Activated T-cell treated with anti-CD3 and anti-CD28 coated beads, Interleukin-2, amount 50 U/mL, for 72 hours (primary cell): ENCODE results near the gene CARD10. TPM values are rescaled to one million over a fixed set of nuclear protein-coding genes. Genes with fewer than 3 reads are reported as not detected.
"Not testable (repeated sequence)": the region's sequence is repeated elsewhere in the genome, so short reads cannot be mapped to it uniquely, and the experiment has no call there.

Experiments used
- ATAC-seq, 2 donors: fragments of 150-1000 bp; cut with Tn5 transposase; replicated peaks in 1 of 2; 2 replicates each; pipeline ENCODE4 v1.10.0; 2021; ENCODE audit warnings: moderate library complexity in 2 of 2, mild to moderate bottlenecking in 1 of 2
- DNase-seq, 2 donors: peaks; one replicate each; pipeline ENCODE4 v3.0.0; 2021 to 2022; ENCODE audit warnings: mixed read lengths in 1 of 2
- H3K27ac Mint-ChIP-seq: one replicate; pipeline ENCODE4 v1.8.0; 2022; ENCODE audit warnings: mild to moderate bottlenecking, moderate library complexity, mixed read lengths
- H3K27me3 Mint-ChIP-seq: one replicate; pipeline ENCODE4 v1.8.0; 2022; ENCODE audit warnings: low read depth, mixed read lengths
- H3K36me3 Mint-ChIP-seq, 2 donors: one replicate each; pipeline ENCODE4 v1.8.0; 2022; ENCODE audit warnings: mixed read lengths in 2 of 2, mild to moderate bottlenecking in 1 of 2; ENCODE audit not compliant: insufficient read depth in 2 of 2
- H3K4me1 Mint-ChIP-seq: one replicate; pipeline ENCODE4 v1.8.0; 2022; ENCODE audit warnings: low read depth, mixed read lengths
- H3K4me3 Mint-ChIP-seq, 2 donors: one replicate each; pipeline ENCODE4 v1.8.0; 2022; ENCODE audit warnings: mild to moderate bottlenecking in 2 of 2, mixed read lengths in 2 of 2, moderate library complexity in 2 of 2
- H3K9me3 Mint-ChIP-seq, 2 donors: one replicate each; pipeline ENCODE4 v1.8.0; 2022; ENCODE audit warnings: mixed read lengths in 2 of 2
- total RNA-seq, 2 donors: library from RNA; stranded (reverse); gene quantifications; one replicate each; pipeline ENCODE4 v1.2.3, GENCODE V29; 2022

CARD10 gene
- total RNA-seq, 2 donors from 2014 or later: 0.25 TPM; not detected in 1

GRCh38 chr22:37476389-37477329, 42.6 kb downstream of the CARD10 start:
- no peak for DNase-seq
- peaks cover 2 to 12% of the 10 kb centered on the region in 2 donors for H3K36me3 Mint-ChIP-seq
- peak overlapping the region; percentile 50 for H3K27ac Mint-ChIP-seq
- ATAC-seq: no peak
- H3K4me3 Mint-ChIP-seq: no peak overlapping the region
- no peaks in the 10 kb centered on the region for H3K27me3 Mint-ChIP-seq
- no peaks in the 10 kb centered on the region for H3K9me3 Mint-ChIP-seq
- H3K4me1 Mint-ChIP-seq: peaks cover 8% of the 10 kb centered on the region

GRCh38 chr22:37474447-37475090, 44.6 kb downstream of the CARD10 start:
- DNase-seq (no peak), ATAC-seq (no peak)
- H3K9me3 Mint-ChIP-seq: no peaks in the 10 kb centered on the region
- no peak overlapping the region for H3K4me3 Mint-ChIP-seq
- no peaks in the 10 kb centered on the region for H3K27me3 Mint-ChIP-seq
- H3K4me1 Mint-ChIP-seq: no peaks in the 10 kb centered on the region
- peaks cover 3 to 13% of the 10 kb centered on the region in 2 donors for H3K36me3 Mint-ChIP-seq
- no peak overlapping the region for H3K27ac Mint-ChIP-seq

- H3K4me1 Mint-ChIP-seq: no peaks in the 10 kb centered on the region
- no peaks in the 10 kb centered on the region for H3K27me3 Mint-ChIP-seq
- DNase-seq (no peak), ATAC-seq (no peak)
- H3K4me3 Mint-ChIP-seq: no peak overlapping the region
- no peak overlapping the region for H3K27ac Mint-ChIP-seq
- no peaks in the 10 kb centered on the region for H3K9me3 Mint-ChIP-seq
- H3K36me3 Mint-ChIP-seq: peaks cover 3 to 16% of the 10 kb centered on the region in 2 donors
These were observed 45.7 kb downstream of the CARD10 start for GRCh38 chr22:37473437-37473946.

- ATAC-seq: peak in 1 of 2 donors; percentile 49
- peaks cover 3 to 14% of the 10 kb centered on the region in 2 donors for H3K36me3 Mint-ChIP-seq
These were observed 46.7 kb downstream of the CARD10 start for GRCh38 chr22:37472418-37473006.

GRCh38 chr22:37471727-37472417, 47.3 kb downstream of the CARD10 start:
- Mint-ChIP-seq H3K4me3 (no peak overlapping the region), H3K27ac (no peak overlapping the region), H3K27me3 (no peaks in the 10 kb centered on the region), H3K36me3 (peaks cover 3 to 14% of the 10 kb centered on the region in 2 donors), H3K4me1 (peaks cover 3% of the 10 kb centered on the region), H3K9me3 (no peaks in the 10 kb centered on the region)
- DNase-seq (no peak), ATAC-seq (peak in 1 of 2 donors; percentile 9)

More at GRCh38 chr22:37472418-37473006, 46.7 kb downstream of the CARD10 start:
- Mint-ChIP-seq H3K27me3 (no peaks in the 10 kb centered on the region), H3K9me3 (no peaks in the 10 kb centered on the region), H3K4me3 (no peak overlapping the region), H3K4me1 (peaks cover 3% of the 10 kb centered on the region), H3K27ac (no peak overlapping the region)
- DNase-seq: peak; percentile 40 to 52

- H3K4me3 Mint-ChIP-seq: no peak overlapping the region
- H3K36me3 Mint-ChIP-seq: peaks cover 6 to 20% of the 10 kb centered on the region in 2 donors
- H3K27ac Mint-ChIP-seq: no peak overlapping the region
- ATAC-seq: no peak
- H3K4me1 Mint-ChIP-seq: peaks cover 3% of the 10 kb centered on the region
- no peaks in the 10 kb centered on the region for H3K27me3 Mint-ChIP-seq
- no peak for DNase-seq
- H3K9me3 Mint-ChIP-seq: no peaks in the 10 kb centered on the region
These were observed 49.1 kb downstream of the CARD10 start for GRCh38 chr22:37470087-37470445.

GRCh38 chr22:37469416-37470086, 49.7 kb downstream of the CARD10 start:
- DNase-seq (no peak), ATAC-seq (no peak)
- Mint-ChIP-seq H3K27ac (no peak overlapping the region), H3K9me3 (no peaks in the 10 kb centered on the region), H3K27me3 (no peaks in the 10 kb centered on the region), H3K36me3 (peaks cover 6 to 20% of the 10 kb centered on the region in 2 donors), H3K4me3 (no peak overlapping the region), H3K4me1 (peaks cover 3% of the 10 kb centered on the region)

GRCh38 chr22:37468201-37468695, 51.0 kb downstream of the CARD10 start:
- not testable (repeated sequence) for ATAC-seq, H3K9me3 Mint-ChIP-seq, H3K4me1 Mint-ChIP-seq, H3K27me3 Mint-ChIP-seq, H3K4me3 Mint-ChIP-seq, DNase-seq, H3K27ac Mint-ChIP-seq
- H3K36me3 Mint-ChIP-seq: peaks cover 6 to 20% of the 10 kb centered on the region in 2 donors

GRCh38 chr22:37467391-37467955, 51.7 kb downstream of the CARD10 start:
- peaks cover 3% of the 10 kb centered on the region for H3K4me1 Mint-ChIP-seq
- H3K36me3 Mint-ChIP-seq: peaks cover 6 to 17% of the 10 kb centered on the region in 2 donors
- no peak overlapping the region for H3K27ac Mint-ChIP-seq
- ATAC-seq (no peak), DNase-seq (no peak)
- H3K4me3 Mint-ChIP-seq: no peak overlapping the region
- no peaks in the 10 kb centered on the region for H3K27me3 Mint-ChIP-seq
- no peaks in the 10 kb centered on the region for H3K9me3 Mint-ChIP-seq

GRCh38 chr22:37464181-37464580, 55.0 kb downstream of the CARD10 start:
- Mint-ChIP-seq H3K27me3 (no peaks in the 10 kb centered on the region), H3K4me3 (no peak overlapping the region), H3K27ac (no peak overlapping the region), H3K4me1 (peaks cover 3% of the 10 kb centered on the region), H3K9me3 (no peaks in the 10 kb centered on the region), H3K36me3 (peaks cover 3 to 11% of the 10 kb centered on the region in 2 donors)
- DNase-seq (no peak), ATAC-seq (no peak)

- Mint-ChIP-seq H3K27ac (no peak overlapping the region), H3K9me3 (no peaks in the 10 kb centered on the region), H3K36me3 (peaks cover 3 to 6% of the 10 kb centered on the region in 2 donors), H3K27me3 (no peaks in the 10 kb centered on the region), H3K4me1 (no peaks in the 10 kb centered on the region), H3K4me3 (no peak overlapping the region)
- no peak for ATAC-seq
- DNase-seq: no peak
These were observed 56.2 kb downstream of the CARD10 start for GRCh38 chr22:37462983-37463382.

GRCh38 chr22:37462436-37462835, 56.8 kb downstream of the CARD10 start:
- Mint-ChIP-seq H3K9me3 (no peaks in the 10 kb centered on the region), H3K27ac (no peak overlapping the region), H3K4me1 (peaks cover 2% of the 10 kb centered on the region), H3K4me3 (no peak overlapping the region), H3K36me3 (peaks cover 3 to 6% of the 10 kb centered on the region in 2 donors), H3K27me3 (no peaks in the 10 kb centered on the region)
- DNase-seq (no peak), ATAC-seq (no peak)
